Measurements from ENCODE around the gene GEMIN8.

GRCh38 chrX:14027036-14027435 is 2.7 kb downstream of the GEMIN8 start:
- TF ChIP-seq HIC1 (tag by site-specific recombination; IDR thresholded peaks at IDR 0.05) (no peak), ZNF416 (tag by site-specific recombination; IDR thresholded peaks at IDR 0.05) (no peak), CTCF (tag by site-specific recombination; IDR thresholded peaks at IDR 0.05) (no peak), ZNF311 (tag by site-specific recombination; IDR thresholded peaks at IDR 0.05; ENCODE audit: borderline replicate concordance) (no peak), ZFP3 (tag by site-specific recombination; IDR thresholded peaks at IDR 0.05; ENCODE audit: low read depth) (no peak), TCF7L2 (IDR thresholded peaks at IDR 0.05; ENCODE audit: borderline replicate concordance, low read depth, low read length) (no peak), ZNF394 (tag by site-specific recombination; IDR thresholded peaks at IDR 0.05; ENCODE audit: borderline replicate concordance) (no peak)
